HG03139 (cell line): Measurements from ENCODE around the gene MT1B.

Source experiments
- ATAC-seq: cut with Tn5 transposase; IDR thresholded peaks from one replicate; pipeline ENCODE4 v1.9.1; 2021; ENCODE audit not compliant: unreplicated experiment

Gene MT1B

GRCh38 chr16:56651586-56651985, at the start of gene MT1B:
TSS of gene MT1B (plus strand) at chr16:56651886. CDS start at chr16:56651954, 68 bp downstream.
- no peak for ATAC-seq

DNA sequence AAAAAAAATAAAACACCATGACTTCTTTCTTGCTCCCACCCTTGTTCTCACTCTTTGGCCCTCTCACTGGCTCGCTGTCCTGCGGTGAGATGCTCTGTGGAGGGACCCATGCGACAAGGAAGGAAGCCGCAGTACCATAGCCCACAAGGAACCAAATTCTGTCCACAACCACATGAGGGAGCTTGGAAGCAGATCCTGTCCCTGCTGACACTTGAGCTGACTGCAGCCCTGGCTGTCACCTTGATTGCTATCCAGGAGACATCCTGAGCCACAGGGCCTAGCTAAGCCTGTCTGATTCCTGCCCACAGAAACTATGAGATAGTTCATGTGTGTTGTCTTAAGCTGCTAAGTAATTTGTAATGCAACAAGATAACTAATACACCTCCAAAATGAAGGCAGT, 48.1 kb upstream of the MT1B start:
- no peak for ATAC-seq

DNA sequence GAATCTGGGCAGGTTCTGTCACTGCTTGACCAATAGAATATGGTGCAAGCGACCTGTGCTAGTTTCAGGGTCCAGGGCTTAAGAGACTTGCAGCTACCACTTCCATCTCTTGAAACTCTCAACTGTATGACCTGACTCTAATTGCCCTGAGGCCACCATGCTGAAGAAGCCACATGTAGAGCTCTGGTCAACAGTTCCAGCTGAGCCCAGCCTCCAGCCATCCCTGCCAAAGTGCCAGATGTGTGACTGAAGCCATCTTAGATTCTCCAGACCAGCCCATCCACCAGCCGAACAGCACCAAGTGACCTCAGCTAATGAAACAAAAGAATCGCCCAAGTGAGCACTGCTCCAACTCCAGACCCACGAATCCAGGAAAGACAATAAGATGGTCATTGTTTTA, 46.7 kb upstream of the MT1B start:
- ATAC-seq = no peak

DNA sequence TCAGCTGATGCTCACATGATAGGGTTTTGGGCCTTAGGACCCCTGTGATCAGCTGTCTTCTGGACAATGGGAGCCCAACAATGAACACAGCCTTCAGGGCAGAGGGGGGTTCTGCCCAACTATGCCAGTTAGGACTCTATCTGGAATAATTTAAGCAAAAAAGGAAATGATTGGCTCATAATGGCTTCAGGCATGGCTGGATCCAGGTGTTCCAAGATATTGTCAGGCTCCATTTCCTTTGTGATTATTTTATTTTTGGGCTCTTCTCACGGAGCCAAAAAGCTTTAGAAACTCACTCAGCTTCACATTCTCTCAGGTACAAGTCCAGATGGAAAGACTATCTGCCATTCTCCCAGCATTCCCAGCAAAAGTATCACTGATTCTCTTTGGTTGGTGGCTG, 46.2 kb upstream of the MT1B start:
- ATAC-seq = no peak

DNA sequence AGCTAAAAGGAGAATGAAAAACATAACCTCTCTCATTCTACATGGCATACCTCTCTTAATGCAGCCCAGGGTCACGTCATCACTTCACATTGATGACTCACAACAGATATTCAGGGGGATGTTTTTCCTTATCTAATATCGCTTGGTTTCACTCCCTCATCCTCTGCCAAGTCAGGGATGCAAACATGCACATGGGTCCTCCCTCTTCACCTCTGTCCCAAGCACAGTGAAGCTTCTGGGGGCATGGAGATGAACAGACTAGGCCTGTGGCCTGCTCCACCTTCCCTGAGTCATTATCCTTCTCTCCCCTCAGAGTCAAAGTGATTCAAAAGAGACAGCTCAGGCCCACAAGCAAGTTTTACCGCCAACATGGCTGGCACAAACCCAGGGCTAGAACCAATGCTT, 45.6 kb upstream of the MT1B start:
- no peak for ATAC-seq

DNA sequence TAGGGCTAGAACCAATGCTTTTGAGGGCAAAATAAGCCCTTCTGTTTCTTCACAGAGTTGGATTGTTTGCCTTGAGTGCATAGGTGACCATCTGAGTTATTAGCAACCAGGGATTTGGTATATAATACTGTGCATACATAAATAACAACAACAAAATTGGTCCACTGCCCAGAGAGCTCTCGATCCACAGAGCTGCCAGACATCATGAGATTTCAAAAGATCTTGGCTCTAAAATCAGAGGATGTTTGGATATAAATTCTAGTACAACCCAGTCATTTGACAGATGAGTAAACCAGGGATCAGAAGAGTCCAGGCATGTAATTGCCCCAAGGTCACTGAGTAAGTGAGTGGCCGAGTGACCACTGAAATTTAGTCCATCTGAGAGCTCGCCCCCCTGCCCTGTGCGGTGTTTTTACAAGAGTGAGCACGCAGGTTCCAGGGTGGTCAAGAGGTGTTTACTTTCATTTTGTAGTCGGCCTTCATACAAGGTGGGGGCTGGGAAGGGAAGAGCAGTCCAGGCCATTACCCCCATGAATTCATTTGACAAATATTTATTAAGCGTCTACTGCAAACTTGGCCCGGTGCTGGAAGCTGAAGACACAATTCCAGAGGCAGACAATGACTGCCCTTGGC, 45.1 kb upstream of the MT1B start:
- no peak for ATAC-seq

DNA sequence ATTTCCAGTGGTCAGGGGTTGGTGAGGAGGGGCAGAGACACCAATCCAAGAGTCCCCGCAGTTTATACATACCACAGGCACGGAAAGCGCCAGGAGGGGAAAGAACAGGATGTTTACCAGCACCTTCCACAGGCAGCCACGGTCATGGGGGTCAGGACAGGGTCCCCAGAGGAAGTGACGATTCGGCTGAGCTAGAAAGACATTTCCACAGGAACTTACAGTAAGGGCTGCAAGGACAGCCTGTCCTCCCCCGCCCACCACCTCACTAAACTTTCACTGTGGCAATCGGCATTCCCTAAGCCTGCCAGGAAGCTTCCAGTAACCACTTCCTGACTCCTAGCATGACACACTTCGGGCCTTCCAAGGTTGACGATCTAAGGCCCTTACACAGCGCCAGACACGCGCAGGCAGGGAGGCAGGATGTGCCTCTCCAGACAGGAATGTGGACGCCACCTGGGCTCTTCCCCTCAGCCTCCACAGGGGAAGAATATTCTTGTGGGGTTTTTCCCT, 44.5 kb upstream of the MT1B start:
- ATAC-seq = no peak

- no peak for ATAC-seq
Observed at GRCh38 chr16:56607675-56608042, 44.0 kb upstream of the MT1B start.

GRCh38 chr16:56608043-56608875, 43.4 kb upstream of the MT1B start, which contains the start of gene MT2A:
TSS of gene MT2A (plus strand) at chr16:56608584. CDS start at chr16:56608656, 72 bp downstream.
- ATAC-seq = peak; percentile 90

GRCh38 chr16:56608876-56609462, 42.7 kb upstream of the MT1B start:
- no peak for ATAC-seq

GRCh38 chr16:56609463-56609921, 42.2 kb upstream of the MT1B start:
- ATAC-seq = no peak

DNA sequence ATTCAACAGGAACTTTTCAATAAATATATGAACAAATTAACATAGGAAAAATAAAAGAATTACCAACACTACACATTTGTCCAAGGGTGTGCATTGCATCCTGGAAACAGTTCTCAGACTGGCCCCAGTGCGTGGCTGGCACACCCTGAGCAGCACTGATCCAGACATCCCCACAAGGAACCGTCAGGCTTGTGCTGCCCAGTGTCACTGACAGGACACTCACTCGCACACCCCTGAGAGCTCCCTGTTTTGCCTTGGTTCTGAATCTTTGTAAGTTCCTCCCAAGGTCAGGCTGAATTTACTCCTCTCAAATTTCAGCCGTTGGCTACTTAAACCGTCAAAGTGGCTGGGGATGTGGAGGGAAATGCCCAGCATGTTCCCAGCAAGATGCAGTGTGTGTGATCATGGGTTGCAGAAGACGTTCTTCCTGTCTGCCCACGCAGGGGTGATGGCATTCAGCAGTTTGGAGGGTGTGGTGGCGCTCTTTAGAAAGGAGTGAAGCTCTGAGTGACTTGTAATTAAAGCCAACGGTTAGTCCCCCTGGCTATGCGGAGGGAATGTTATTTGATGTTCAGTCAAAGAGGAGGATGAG, 41.6 kb upstream of the MT1B start:
- no peak for ATAC-seq

DNA sequence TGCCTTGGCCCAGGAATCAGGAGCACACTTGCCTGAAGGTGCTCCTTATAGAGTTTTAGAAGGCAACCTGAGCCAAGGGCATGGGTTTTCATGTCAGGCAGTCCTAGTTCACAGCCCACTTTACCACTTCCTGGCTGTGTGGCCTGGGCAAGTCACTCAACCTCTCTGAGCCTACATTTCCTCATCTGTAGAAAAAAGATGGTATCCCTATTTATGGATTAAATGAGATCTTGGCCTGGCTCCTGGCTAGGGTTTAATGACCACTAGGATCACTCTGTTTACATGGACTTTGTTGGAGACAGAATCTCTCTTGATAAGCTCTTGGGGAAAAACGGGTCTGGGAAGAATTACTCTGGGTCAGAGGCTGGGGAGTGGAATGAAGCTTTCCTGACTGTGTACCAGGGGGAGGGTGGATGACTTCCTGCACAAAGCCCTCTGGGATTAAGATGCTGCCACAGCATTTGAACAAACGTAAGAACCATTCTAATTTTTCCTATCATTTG, 41.0 kb upstream of the MT1B start:
- no peak for ATAC-seq

GRCh38 chr16:56611281-56611833, 40.3 kb upstream of the MT1B start:
- no peak for ATAC-seq

- no peak for ATAC-seq
Observed at GRCh38 chr16:56613706-56614105, 38.0 kb upstream of the MT1B start.

DNA sequence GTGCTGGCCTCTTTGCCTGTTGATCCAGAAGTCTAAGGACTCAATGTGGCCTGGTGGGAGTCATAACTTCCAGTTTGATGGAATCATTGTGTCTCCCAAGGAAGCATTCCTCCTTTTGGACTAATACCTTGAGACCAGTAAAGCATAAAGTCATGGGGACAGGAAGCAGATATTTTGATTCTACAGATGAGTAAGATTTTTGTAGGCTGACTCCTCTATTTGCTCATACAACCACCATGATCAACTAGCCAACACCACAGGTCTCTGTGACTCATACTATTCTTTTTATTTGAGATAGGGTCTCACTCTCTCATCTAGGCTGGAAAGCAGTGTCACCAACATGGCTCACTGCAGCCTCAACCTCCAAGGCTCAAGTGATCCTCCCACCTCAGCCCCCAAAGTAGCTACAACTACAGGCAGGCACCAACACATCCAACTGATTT, 37.1 kb upstream of the MT1B start:
- no peak for ATAC-seq

DNA sequence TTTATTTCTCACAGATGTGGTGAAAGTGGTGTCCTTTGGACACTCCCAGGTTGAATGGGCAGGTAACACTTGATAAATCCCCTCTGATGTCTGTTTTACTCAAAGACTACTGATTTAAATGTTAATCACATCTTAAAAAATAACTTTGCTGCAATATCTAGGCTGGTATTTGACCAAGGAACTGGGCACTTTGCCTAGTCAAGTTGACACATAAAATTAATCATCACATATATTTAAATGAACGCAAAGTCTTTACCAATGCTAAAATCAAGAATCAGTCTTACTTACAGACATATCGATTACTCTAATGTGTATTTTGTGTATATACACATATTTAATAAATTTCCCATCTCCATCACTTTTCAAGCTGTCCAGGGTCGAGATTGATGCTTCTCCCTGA, 36.3 kb upstream of the MT1B start:
- ATAC-seq = no peak

- no peak for ATAC-seq
Observed at GRCh38 chr16:56616608-56617211, 35.0 kb upstream of the MT1B start.

- ATAC-seq = no peak
Observed at GRCh38 chr16:56617212-56618085, 34.2 kb upstream of the MT1B start.
